ENCODE results near the gene LRIG1.

LRIG1 gene

GRCh38 chr3:66479532-66479947 lies 21.3 kb downstream of the LRIG1 start:
- ChIA-PET POLR2A (no interaction called here), CTCF (interaction anchor here (0.8 to 3.0 kb wide), 4 partner anchors 13 to 39 kb away, joined by 3 to 15 read pairs (median 4); no protein-coding TSS in a partner anchor)
- TF ChIP-seq CTCF (IDR thresholded peaks at IDR 0.05; ENCODE audit: control extremely low read depth, extremely low read depth, low read depth, missing control alignments) = no peak
- no peak for DNase-seq (ENCODE audit: extremely low spot score)

GRCh38 chr3:66478960-66479359 lies 21.9 kb downstream of the LRIG1 start:
- no peak for TF ChIP-seq CTCF (IDR thresholded peaks at IDR 0.05; ENCODE audit: control extremely low read depth, extremely low read depth, low read depth, missing control alignments)
- ChIA-PET CTCF (interaction anchor here (0.8 to 3.0 kb wide), 6 partner anchors 10 to 39 kb away, joined by 3 to 15 read pairs (median 4); no protein-coding TSS in a partner anchor), POLR2A (no interaction called here)
- DNase-seq (ENCODE audit: extremely low spot score) = no peak

GRCh38 chr3:66477856-66478255 lies 23.0 kb downstream of the LRIG1 start:
- no peak for TF ChIP-seq CTCF (IDR thresholded peaks at IDR 0.05; ENCODE audit: control extremely low read depth, extremely low read depth, low read depth, missing control alignments)
- DNase-seq (ENCODE audit: extremely low spot score) = no peak
- ChIA-PET CTCF (interaction anchor here (1.0 to 1.4 kb wide), 4 partner anchors 9 to 17 kb away, joined by 4 to 6 read pairs (median 4); no protein-coding TSS in a partner anchor), POLR2A (no interaction called here)

GRCh38 chr3:66476852-66477381 lies 23.9 kb downstream of the LRIG1 start:
- ChIA-PET POLR2A (no interaction called here), CTCF (no interaction called here)
- TF ChIP-seq CTCF (IDR thresholded peaks at IDR 0.05; ENCODE audit: control extremely low read depth, extremely low read depth, low read depth, missing control alignments) = no peak
- no peak for DNase-seq (ENCODE audit: extremely low spot score)

GRCh38 chr3:66475386-66476020 lies 25.3 kb downstream of the LRIG1 start:
- ChIA-PET CTCF (interaction anchor here (1.2 to 2.7 kb wide), 2 partner anchors 11 to 68 kb away, joined by 4 to 10 read pairs; no protein-coding TSS in a partner anchor), POLR2A (no interaction called here)
- DNase-seq (ENCODE audit: extremely low spot score) = no peak
- no peak for TF ChIP-seq CTCF (IDR thresholded peaks at IDR 0.05; ENCODE audit: control extremely low read depth, extremely low read depth, low read depth, missing control alignments)

- DNase-seq (ENCODE audit: extremely low spot score) = no peak
- ChIA-PET POLR2A (no interaction called here), CTCF (interaction anchor here (1.1 to 2.7 kb wide), 7 partner anchors 9 to 66 kb away, joined by 4 to 15 read pairs (median 5); no protein-coding TSS in a partner anchor)
- TF ChIP-seq CTCF (IDR thresholded peaks at IDR 0.05; ENCODE audit: control extremely low read depth, extremely low read depth, low read depth, missing control alignments) = no peak
Observed at GRCh38 chr3:66473692-66474091, 27.1 kb downstream of the LRIG1 start.

Measured in GM10248 (cell line).